SK-N-SH (cell line): ENCODE results near the gene SRRT. TPM values are rescaled to one million over a fixed set of nuclear protein-coding genes. Genes with fewer than 3 reads are reported as not detected.

ENCODE experiments used
- CTCF ChIA-PET: fragments of 300-600, 350-600 bp; formaldehyde crosslinking; extraction: SDS; loops from one replicate; lab custom pipeline; 2021; lab: Yijun Ruan, JAX
- POLR2A ChIA-PET: fragments of 350-600 bp; sonication (Branson Sonifier 250); formaldehyde crosslinking; extraction: SDS; loops from one replicate; lab custom pipeline; 2020; ENCODE audit warnings: antibody characterized with exemption, inconsistent platforms; lab: Yijun Ruan, JAX
- DNase-seq: peaks from one replicate; pipeline ENCODE4 v3.0.0; 2012
- H2AFZ ChIP-seq: fragments of 200-600 bp; sonication (generic); 2 replicates; pipeline ENCODE4 v1.8.1; 2016; ENCODE audit warnings: antibody characterized with exemption, mild to moderate bottlenecking, low read depth
- H3F3A ChIP-seq: fragments of 200-600 bp; sonication (generic); replicated peaks from 2 replicates; pipeline ENCODE3; 2016; ENCODE audit warnings: antibody characterized with exemption, mild to moderate bottlenecking; ENCODE audit not compliant: insufficient read depth
- H3K27ac ChIP-seq, 2 experiments: fragments of 200-500 bp in 1 of 2; fragments of 200-600 bp in 1 of 2; sonication (Bioruptor generic) in 1 of 2; sonication (generic), shearing (Covaris generic) in 1 of 2; 2 replicates each; pipeline versions ENCODE4 v1.5.1 to v1.6.1; 2014 to 2016; ENCODE audit warnings: low read depth in 2 of 2, inconsistent platforms in 1 of 2, low read length in 1 of 2, mild to moderate bottlenecking in 1 of 2, mixed read lengths in 1 of 2
- H3K27me3 ChIP-seq: fragments of 200-600 bp; sonication (generic), shearing (Covaris generic); 2 replicates; pipeline ENCODE4 v1.6.1; 2016; ENCODE audit warnings: mixed run types; ENCODE audit not compliant: insufficient read depth
- H3K36me3 ChIP-seq, 2 experiments: fragments of 200-500 bp in 1 of 2; fragments of 200-600 bp in 1 of 2; sonication (Bioruptor generic) in 1 of 2; sonication (generic) in 1 of 2; replicated peaks in 1 of 2; 2 replicates each; pipeline versions ENCODE3 to v1.5.1; 2014 to 2016; ENCODE audit warnings: low read length in 1 of 2, mild to moderate bottlenecking in 1 of 2; ENCODE audit not compliant: insufficient read depth in 2 of 2, control insufficient read depth in 1 of 2
- H3K4me1 ChIP-seq, 2 experiments: fragments of 200-500 bp in 1 of 2; fragments of 200-600 bp in 1 of 2; sonication (Bioruptor generic) in 1 of 2; sonication (generic), shearing (Covaris generic) in 1 of 2; 2 replicates each; pipeline versions ENCODE4 v1.5.1 to v1.6.1; 2014 to 2016; ENCODE audit warnings: low read depth in 1 of 2, low read length in 1 of 2, mixed run types in 1 of 2; ENCODE audit not compliant: insufficient read depth in 2 of 2, control insufficient read depth in 1 of 2
- H3K4me2 ChIP-seq: fragments of 200-600 bp; sonication (generic), shearing (Covaris generic); 2 replicates; pipeline ENCODE4 v1.6.1; 2017; ENCODE audit warnings: mixed run types
- H3K4me3 ChIP-seq, 2 experiments: fragments of 200-500 bp in 1 of 2; fragments of 200-600 bp in 1 of 2; sonication (Bioruptor generic) in 1 of 2; sonication (generic), shearing (Covaris generic) in 1 of 2; 2 replicates each; pipeline versions ENCODE4 v1.5.1 to v1.8.1; 2014 to 2016; ENCODE audit warnings: low read depth in 2 of 2, inconsistent platforms in 1 of 2, low read length in 1 of 2, mild to moderate bottlenecking in 1 of 2, mixed read lengths in 1 of 2, moderate library complexity in 1 of 2
- H3K79me2 ChIP-seq: fragments of 200-600 bp; sonication (generic); 2 replicates; pipeline ENCODE4 v1.8.1; 2017; ENCODE audit warnings: mild to moderate bottlenecking; ENCODE audit not compliant: insufficient read depth
- H3K9ac ChIP-seq: fragments of 200-600 bp; sonication (generic); 2 replicates; pipeline ENCODE4 v1.6.1; 2017; ENCODE audit warnings: mixed run types
- H3K9me2 ChIP-seq: fragments of 200-600 bp; sonication (generic); 2 replicates; pipeline ENCODE4 v1.6.1; 2017; ENCODE audit warnings: mixed run types
- H3K9me3 ChIP-seq: fragments of 200-600 bp; sonication (generic); 2 replicates; pipeline ENCODE4 v1.6.1; 2017; ENCODE audit warnings: mixed run types, mild to moderate bottlenecking, moderate library complexity
- H4K20me1 ChIP-seq: fragments of 200-600 bp; sonication (generic); 2 replicates; pipeline ENCODE4 v1.6.1; 2017; ENCODE audit warnings: mild to moderate bottlenecking, mixed run types; ENCODE audit not compliant: insufficient read depth
- CHD2 ChIP-seq: fragments of 150-350 bp; IDR thresholded peaks from 2 replicates; pipeline ENCODE4 v1.6.1; 2018; ENCODE audit warnings: low read length; ENCODE audit not compliant: partially characterized antibody
- ELF1 ChIP-seq: IDR thresholded peaks from 2 replicates; pipeline ENCODE4 v1.4.0; 2012
- EP300 ChIP-seq, 2 experiments: IDR thresholded peaks; 2 replicates each; pipeline versions ENCODE4 v1.4.0 to v1.6.1; 2012; ENCODE audit warnings: borderline replicate concordance in 1 of 2, low read depth in 1 of 2, low read length in 1 of 2
- EZH2phosphoT487 ChIP-seq: fragments of 200-600 bp; sonication (generic); IDR thresholded peaks from 2 replicates; pipeline ENCODE4 v1.6.1; 2017; ENCODE audit warnings: low read depth, mixed run types, mild to moderate bottlenecking, antibody characterized with exemption, moderate library complexity, borderline replicate concordance
- FOXM1 ChIP-seq: IDR thresholded peaks from 2 replicates; pipeline ENCODE4 v1.4.0; 2012; ENCODE audit warnings: low read depth, mild to moderate bottlenecking
- GATA2 ChIP-seq: sonication (generic); formaldehyde crosslinking; IDR thresholded peaks from 2 replicates; pipeline ENCODE4 v1.5.0; 2020; ENCODE audit warnings: mild to moderate bottlenecking, missing genetic modification reagents
- JUND ChIP-seq: IDR thresholded peaks from 2 replicates; pipeline ENCODE4 v1.4.0; 2012
- MEF2A ChIP-seq: IDR thresholded peaks from 2 replicates; pipeline ENCODE4 v1.4.0; 2012; ENCODE audit warnings: low read depth, borderline replicate concordance
- MXI1 ChIP-seq: IDR thresholded peaks from 2 replicates; pipeline ENCODE4 v1.6.1; 2012; ENCODE audit warnings: mild to moderate bottlenecking, low read depth, low read length, improper control_type of control experiment
- NFIC ChIP-seq: IDR thresholded peaks from 2 replicates; pipeline ENCODE4 v1.4.0; 2012; ENCODE audit warnings: borderline replicate concordance
- RAD21 ChIP-seq: IDR thresholded peaks from 2 replicates; pipeline ENCODE4 v1.6.1; 2012; ENCODE audit warnings: mild to moderate bottlenecking, low read length
- RCOR1 ChIP-seq: fragments of 150-350 bp; IDR thresholded peaks from 2 replicates; pipeline ENCODE4 v1.6.1; 2017; ENCODE audit warnings: antibody characterized with exemption, low read length
- RXRA ChIP-seq: IDR thresholded peaks from 2 replicates; pipeline ENCODE4 v1.4.0; 2012; ENCODE audit warnings: low read depth, mild to moderate bottlenecking, borderline replicate concordance
- SIN3A ChIP-seq: IDR thresholded peaks from 2 replicates; pipeline ENCODE4 v1.6.1; 2012; ENCODE audit warnings: low read depth, mild to moderate bottlenecking, low read length, moderate library complexity, borderline replicate concordance
- TCF12 ChIP-seq: IDR thresholded peaks from 2 replicates; pipeline ENCODE4 v1.4.0; 2012
- TEAD4 ChIP-seq: IDR thresholded peaks from 2 replicates; pipeline ENCODE4 v1.4.0; 2012; ENCODE audit warnings: mild to moderate bottlenecking, borderline replicate concordance; ENCODE audit not compliant: insufficient read depth
- USF1 ChIP-seq: IDR thresholded peaks from 2 replicates; pipeline ENCODE4 v1.4.0; 2012; ENCODE audit warnings: low read depth, borderline replicate concordance
- YY1 ChIP-seq: IDR thresholded peaks from 2 replicates; pipeline ENCODE4 v1.4.0; 2012; ENCODE audit warnings: low read depth, mild to moderate bottlenecking
- WGBS: methylation state at CpG from one replicate; pipeline ENCODE4 v1.1.6; 2017; ENCODE audit warnings: low lambda C conversion rate; 5-methylcytosine and 5-hydroxymethylcytosine counted together
- polyA plus RNA-seq, 3 experiments: library from polyadenylated mRNA; depleted of rRNA; stranded (reverse); fragments of >200 nt; gene quantifications; 2 replicates each; pipeline ENCODE4 v1.2.3, GENCODE V29; 2012
- TF ChIP-seq, protein P1 (sequence below): IDR thresholded peaks from 2 replicates; pipeline ENCODE4 v1.6.1; 2012; ENCODE audit warnings: mild to moderate bottlenecking, low read depth, low read length, moderate library complexity
- TF ChIP-seq, protein P2 (sequence below): fragments of 150-350 bp; IDR thresholded peaks from 2 replicates; pipeline ENCODE4 v1.6.1; 2017; ENCODE audit warnings: antibody characterized with exemption, low read length, low read depth, borderline replicate concordance

SRRT gene
- polyA plus RNA-seq, 1 of the 3 experiments (the other 2 are of a cell fraction) = 92.7 TPM

GRCh38 chr7:100888988-100889750, 14.3 kb downstream of the SRRT start, which contains the start of gene UFSP1 (continued):
- TF ChIP-seq EZH2phosphoT487 (no peak), USF1 (peak; percentile 52; the same call in 1 of the 2 replicates), JUND (no peak), FOXM1 (no peak; the same call in 1 of the 2 replicates), EP300 (IDR thresholded peaks at IDR 0.05; ENCODE audit: borderline replicate concordance in 1 of 2, low read depth in 1 of 2, low read length in 1 of 2) (no peak)
- TF ChIP-seq, protein P1, sequence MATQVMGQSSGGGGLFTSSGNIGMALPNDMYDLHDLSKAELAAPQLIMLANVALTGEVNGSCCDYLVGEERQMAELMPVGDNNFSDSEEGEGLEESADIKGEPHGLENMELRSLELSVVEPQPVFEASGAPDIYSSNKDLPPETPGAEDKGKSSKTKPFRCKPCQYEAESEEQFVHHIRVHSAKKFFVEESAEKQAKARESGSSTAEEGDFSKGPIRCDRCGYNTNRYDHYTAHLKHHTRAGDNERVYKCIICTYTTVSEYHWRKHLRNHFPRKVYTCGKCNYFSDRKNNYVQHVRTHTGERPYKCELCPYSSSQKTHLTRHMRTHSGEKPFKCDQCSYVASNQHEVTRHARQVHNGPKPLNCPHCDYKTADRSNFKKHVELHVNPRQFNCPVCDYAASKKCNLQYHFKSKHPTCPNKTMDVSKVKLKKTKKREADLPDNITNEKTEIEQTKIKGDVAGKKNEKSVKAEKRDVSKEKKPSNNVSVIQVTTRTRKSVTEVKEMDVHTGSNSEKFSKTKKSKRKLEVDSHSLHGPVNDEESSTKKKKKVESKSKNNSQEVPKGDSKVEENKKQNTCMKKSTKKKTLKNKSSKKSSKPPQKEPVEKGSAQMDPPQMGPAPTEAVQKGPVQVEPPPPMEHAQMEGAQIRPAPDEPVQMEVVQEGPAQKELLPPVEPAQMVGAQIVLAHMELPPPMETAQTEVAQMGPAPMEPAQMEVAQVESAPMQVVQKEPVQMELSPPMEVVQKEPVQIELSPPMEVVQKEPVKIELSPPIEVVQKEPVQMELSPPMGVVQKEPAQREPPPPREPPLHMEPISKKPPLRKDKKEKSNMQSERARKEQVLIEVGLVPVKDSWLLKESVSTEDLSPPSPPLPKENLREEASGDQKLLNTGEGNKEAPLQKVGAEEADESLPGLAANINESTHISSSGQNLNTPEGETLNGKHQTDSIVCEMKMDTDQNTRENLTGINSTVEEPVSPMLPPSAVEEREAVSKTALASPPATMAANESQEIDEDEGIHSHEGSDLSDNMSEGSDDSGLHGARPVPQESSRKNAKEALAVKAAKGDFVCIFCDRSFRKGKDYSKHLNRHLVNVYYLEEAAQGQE = no peak; the same call in 1 of the 2 replicates

DNA sequence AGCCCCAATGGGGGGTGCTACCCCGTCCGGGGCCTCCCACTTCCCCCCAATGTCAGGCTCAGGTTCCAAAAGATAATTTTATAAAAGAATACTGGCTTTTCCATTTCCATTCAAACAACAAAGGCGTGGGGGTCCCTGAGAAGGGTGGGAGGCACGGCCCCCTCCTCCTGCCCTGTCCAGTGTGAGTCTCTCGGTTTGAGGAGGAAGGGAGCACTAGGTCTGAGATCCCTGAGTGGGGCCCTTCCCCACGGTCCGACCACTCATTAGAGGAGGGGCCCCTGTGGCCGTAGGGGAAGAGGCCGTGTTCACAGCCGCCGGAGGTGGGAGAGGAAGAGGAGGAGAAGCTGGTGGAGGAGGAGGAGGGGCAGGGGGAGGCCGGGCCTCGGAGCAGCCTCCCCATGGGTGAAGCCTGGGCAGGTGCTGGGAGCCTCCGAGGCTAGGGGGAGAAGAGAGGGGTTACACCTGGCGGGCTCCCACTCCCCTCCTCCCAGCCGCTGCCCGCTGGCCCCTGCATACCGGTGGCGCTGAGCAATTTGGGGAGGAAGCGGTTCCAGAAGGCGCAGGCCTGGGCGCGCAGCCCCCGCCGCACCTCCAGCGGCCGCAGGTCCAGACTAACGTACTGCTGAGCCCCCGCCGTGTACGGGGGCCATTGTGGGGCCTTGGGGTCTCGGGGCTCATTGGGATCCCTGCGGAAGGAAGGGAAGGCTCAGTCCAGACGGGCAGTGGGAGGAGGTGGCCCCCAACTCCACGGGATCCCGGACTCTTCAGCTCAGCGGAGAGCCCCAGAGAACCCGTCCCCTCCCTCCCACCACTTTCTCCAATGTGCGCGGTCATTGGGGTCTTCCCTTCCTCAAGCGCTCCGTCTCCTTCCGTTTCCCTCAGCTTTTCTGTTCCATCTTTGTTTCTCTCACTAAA, 16.0 kb downstream of the SRRT start:
- H2AFZ ChIP-seq = peak overlapping the region; percentile 87
- peaks cover 35% of the 10 kb centered on the region for H3K79me2 ChIP-seq
- peaks cover 23% of the 10 kb centered on the region for H3F3A ChIP-seq
- CTCF ChIA-PET = interaction anchor here (0.7 to 1.4 kb wide), 11 partner anchors 16 to 424 kb away, joined by 3 to 13 read pairs (median 4); partner anchors contain the start of genes FIS1, SLC12A9 and SRRT
- H4K20me1 ChIP-seq = peaks cover 4% of the 10 kb centered on the region
- peak overlapping the region; percentile 100 for H3K4me2 ChIP-seq
- peaks cover 8% of the 10 kb centered on the region for H3K27me3 ChIP-seq
- no peaks in the 10 kb centered on the region for H3K9me2 ChIP-seq
- no peak overlapping the region for H3K9ac ChIP-seq
- POLR2A ChIA-PET = interaction anchor here (1.0 to 5.8 kb wide), 3 partner anchors 11 to 185 kb away, joined by 5 to 126 read pairs (median 7); partner anchors contain the start of genes POP7 and SRRT
- peak overlapping the region; percentile 71 to 78; a peak in 3 of 4 replicates for H3K4me3 ChIP-seq
- WGBS = 85% methylated on average over 40 of the region's 43 CpGs
- H3K9me3 ChIP-seq = no peaks in the 10 kb centered on the region
- TF ChIP-seq RCOR1 = no peak
- no peak for TF ChIP-seq EP300 (IDR thresholded peaks at IDR 0.05; ENCODE audit: borderline replicate concordance in 1 of 2, low read depth in 1 of 2, low read length in 1 of 2)
- no peak for TF ChIP-seq FOXM1
- TF ChIP-seq EZH2phosphoT487 = no peak
- no peak for TF ChIP-seq GATA2
- no peak for TF ChIP-seq TCF12
- no peak for TF ChIP-seq RAD21
- no peak for TF ChIP-seq USF1
- no peak for TF ChIP-seq NFIC
- no peak for TF ChIP-seq CHD2
- no peak for TF ChIP-seq MEF2A
- TF ChIP-seq TEAD4 = no peak
- no peak for TF ChIP-seq YY1
- no peak for TF ChIP-seq ELF1
- TF ChIP-seq SIN3A = no peak
- TF ChIP-seq RXRA = no peak
- TF ChIP-seq, protein P2, sequence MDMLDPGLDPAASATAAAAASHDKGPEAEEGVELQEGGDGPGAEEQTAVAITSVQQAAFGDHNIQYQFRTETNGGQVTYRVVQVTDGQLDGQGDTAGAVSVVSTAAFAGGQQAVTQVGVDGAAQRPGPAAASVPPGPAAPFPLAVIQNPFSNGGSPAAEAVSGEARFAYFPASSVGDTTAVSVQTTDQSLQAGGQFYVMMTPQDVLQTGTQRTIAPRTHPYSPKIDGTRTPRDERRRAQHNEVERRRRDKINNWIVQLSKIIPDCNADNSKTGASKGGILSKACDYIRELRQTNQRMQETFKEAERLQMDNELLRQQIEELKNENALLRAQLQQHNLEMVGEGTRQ = no peak
- TF ChIP-seq MXI1 = no peak
- peak overlapping the region; percentile 82 to 97 for H3K27ac ChIP-seq
- DNase-seq = no peak
- peaks cover 11 to 40% of the 10 kb centered on the region in 2 experiments for H3K4me1 ChIP-seq
- H3K36me3 ChIP-seq = peaks cover 17 to 30% of the 10 kb centered on the region in 2 experiments
